A673 (cell line): ENCODE data around the gene ATP2A2. TPM values are rescaled to one million over a fixed set of nuclear protein-coding genes. Genes with fewer than 3 reads are reported as not detected.

Experiments
- BruUV-seq: library from RNA; stranded (reverse); fragments of 400-500 nt; replicated peaks from 2 replicates; lab custom pipeline; 2021; lab: Mats Ljungman, UMichigan
- CTCF ChIA-PET: fragments of 300-600 bp; sonication (Branson Sonifier 250); formaldehyde crosslinking; loops from one replicate; lab custom pipeline; 2022; ENCODE audit warnings: antibody characterized with exemption; lab: Charles Lee
- POLR2A ChIA-PET: fragments of 300-600 bp; sonication (Branson Sonifier 250); formaldehyde crosslinking; loops from one replicate; lab custom pipeline; 2022; ENCODE audit warnings: antibody characterized with exemption; ENCODE audit not compliant: low non-redundant PET; lab: Charles Lee
- DNase-seq: peaks from one replicate; pipeline ENCODE4 v3.0.0-alpha.2; 2015; ENCODE audit warnings: low spot score
- H3K27ac ChIP-seq: fragments of 200-600 bp; sonication (generic); 2 replicates; pipeline ENCODE4 v1.5.1; 2016; ENCODE audit warnings: mixed run types, low read depth, mild to moderate bottlenecking, mixed read lengths, antibody characterized with exemption, low read length; ENCODE audit not compliant: poor library complexity, severe bottlenecking
- H3K27me3 ChIP-seq: fragments of 200-600 bp; sonication (generic); replicated peaks from 2 replicates; pipeline ENCODE4 v1.6.1; 2017; ENCODE audit warnings: mixed run types, low read depth, mild to moderate bottlenecking, mixed read lengths, antibody characterized with exemption, low read length; ENCODE audit not compliant: insufficient read depth, poor library complexity
- H3K36me3 ChIP-seq: fragments of 200-600 bp; sonication (generic); 2 replicates; pipeline ENCODE4 v1.6.1; 2016; ENCODE audit warnings: mixed run types, mild to moderate bottlenecking, mixed read lengths, antibody characterized with exemption, low read length; ENCODE audit not compliant: insufficient read depth, poor library complexity, severe bottlenecking
- H3K4me1 ChIP-seq: fragments of 200-600 bp; sonication (generic); 2 replicates; pipeline ENCODE4 v1.6.1; 2017; ENCODE audit warnings: mixed run types, mild to moderate bottlenecking, mixed read lengths, antibody characterized with exemption, low read length; ENCODE audit not compliant: insufficient read depth, poor library complexity, severe bottlenecking
- H3K4me3 ChIP-seq: fragments of 200-600 bp; sonication (generic); 2 replicates; pipeline ENCODE4 v1.5.1; 2016; ENCODE audit warnings: low read depth, mixed run types, mild to moderate bottlenecking, mixed read lengths, low read length; ENCODE audit not compliant: poor library complexity, severe bottlenecking
- H3K9me3 ChIP-seq: fragments of 200-600 bp; sonication (generic); 2 replicates; pipeline ENCODE4 v1.6.1; 2016; ENCODE audit warnings: mixed run types, low read depth, mild to moderate bottlenecking, mixed read lengths, antibody characterized with exemption, low read length; ENCODE audit not compliant: poor library complexity, severe bottlenecking
- CTCF ChIP-seq: fragments of 300-800, 200-600 bp; sonication (generic); conservative IDR thresholded peaks from 2 replicates; pipeline ENCODE4 v1.5.1; 2017; ENCODE audit warnings: low read depth, mild to moderate bottlenecking, antibody characterized with exemption, low read length, moderate library complexity, mixed read lengths
- EZH2 ChIP-seq: fragments of 200-600 bp; sonication (generic); IDR thresholded peaks from 2 replicates; pipeline ENCODE4 v1.6.1; 2017; ENCODE audit warnings: borderline replicate concordance, low read depth, mild to moderate bottlenecking, mixed read lengths, antibody characterized with exemption, low read length; ENCODE audit not compliant: poor library complexity, severe bottlenecking
- intact Hi-C: fragments of 100-400 bp; cut with micrococcal nuclease; formaldehyde crosslinking; loops from one replicate; pipeline ENCODE4 v1.10.0; 2022; ENCODE audit not compliant: unreplicated experiment
- total RNA-seq: library from RNA; stranded (reverse); gene quantifications from 2 replicates; pipeline ENCODE4 v1.2.3, GENCODE V29; 2021

ATP2A2 gene
- total RNA-seq, 1 experiment from 2014 or later = 333 TPM

GRCh38 chr12:110278255-110278536 is 2.9 kb upstream of the ATP2A2 start:
- TF ChIP-seq CTCF (no peak), EZH2 (no peak)
- Histone ChIP-seq H3K9me3 (no peaks in the 10 kb centered on the region), H3K4me3 (no peak overlapping the region), H3K36me3 (peaks cover 8% of the 10 kb centered on the region), H3K4me1 (peaks cover 16% of the 10 kb centered on the region), H3K27ac (no peak overlapping the region), H3K27me3 (no peaks in the 10 kb centered on the region)
- intact Hi-C loops = no loop called here
- ChIA-PET POLR2A (interaction anchor here (0.6 kb wide), 1 partner anchor 21 kb away, joined by 3 read pairs; no protein-coding TSS in a partner anchor), CTCF (no interaction called here)
- no TSS peak for BruUV-seq
- DNase-seq = no peak

GRCh38 chr12:110279566-110280375 is 1.3 kb upstream of the ATP2A2 start:
- Histone ChIP-seq H3K36me3 (peaks cover 24% of the 10 kb centered on the region), H3K4me3 (peak overlapping the region; percentile 88), H3K9me3 (no peaks in the 10 kb centered on the region), H3K27me3 (no peaks in the 10 kb centered on the region), H3K27ac (peak overlapping the region; percentile 96), H3K4me1 (peaks cover 23% of the 10 kb centered on the region)
- CTCF ChIA-PET = no interaction called here
- POLR2A ChIA-PET = no interaction called here
- no peak for TF ChIP-seq CTCF
- TF ChIP-seq EZH2 = no peak
- intact Hi-C loops = loop anchor here (5.0 kb wide), 1 partner anchor 177 kb away; no protein-coding TSS in a partner anchor
- BruUV-seq = no TSS peak
- no peak for DNase-seq

GRCh38 chr12:110280392-110280778 is 662 bp upstream of the ATP2A2 start:
- BruUV-seq = TSS peak; percentile 85
- H3K4me1 ChIP-seq = peaks cover 29% of the 10 kb centered on the region
- peak; percentile 68 for DNase-seq
- H3K27ac ChIP-seq = peak overlapping the region; percentile 96
- intact Hi-C loops = loop anchor here (5.0 kb wide), 1 partner anchor 178 kb away; no protein-coding TSS in a partner anchor
- H3K27me3 ChIP-seq = no peaks in the 10 kb centered on the region
- ChIA-PET POLR2A (interaction anchor here (0.6 kb wide), 1 partner anchor 656 kb away, joined by 3 read pairs; no protein-coding TSS in a partner anchor), CTCF (interaction anchor here (0.5 kb wide), 1 partner anchor 151 kb away, joined by 6 read pairs; no protein-coding TSS in a partner anchor)
- no peaks in the 10 kb centered on the region for H3K9me3 ChIP-seq
- H3K36me3 ChIP-seq = peaks cover 30% of the 10 kb centered on the region
- TF ChIP-seq CTCF (no peak), EZH2 (no peak)
- H3K4me3 ChIP-seq = peak overlapping the region; percentile 88
